A172 (cell line): ENCODE measurements around the gene F3. TPM values are rescaled to one million over a fixed set of nuclear protein-coding genes. Genes with fewer than 3 reads are reported as not detected.
A peak's percentile ranks its signal among the peaks of the same experiment; 100 is the strongest.

Source experiments
- DNase-seq: peaks from one replicate; pipeline ENCODE4 v3.0.0-alpha.2; 2015; ENCODE audit warnings: low spot score
- total RNA-seq: library from RNA; depleted of rRNA; stranded (reverse); fragments of >200 nt; shearing (Covaris generic); gene quantifications from 2 replicates; pipeline ENCODE4 v1.2.3, GENCODE V29; 2014

The F3 gene
- total RNA-seq, 1 experiment from 2014 or later, result 79.3 TPM

DNA sequence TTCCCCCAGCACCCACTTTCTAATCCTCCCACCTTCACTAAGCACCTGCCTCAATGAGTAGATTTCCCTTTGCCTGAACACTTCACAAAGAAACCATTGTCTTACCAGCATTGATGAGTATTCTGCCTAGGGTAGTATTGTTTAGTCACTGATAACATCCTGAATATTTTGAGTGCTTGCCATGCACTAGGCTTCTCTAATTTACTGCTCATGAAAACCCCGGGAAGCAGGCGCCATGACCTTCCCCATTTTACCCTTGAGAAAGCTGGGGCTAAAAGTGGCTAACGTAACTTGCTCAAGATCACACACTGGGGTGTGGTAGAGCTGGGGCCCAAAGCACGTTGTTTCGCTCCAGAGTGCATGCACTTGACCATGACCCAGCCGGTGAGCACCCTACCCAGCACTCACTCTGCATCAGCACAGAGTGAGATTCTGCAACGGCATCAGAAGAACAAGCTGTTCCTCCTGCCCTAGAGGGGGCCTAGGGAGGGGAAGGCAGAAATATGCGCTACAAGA is 10.6 kb upstream of the F3 start:
- DNase-seq, result no peak

GRCh38 chr1:94551449-94551848 is 9.9 kb upstream of the F3 start:
- no peak for DNase-seq

DNA sequence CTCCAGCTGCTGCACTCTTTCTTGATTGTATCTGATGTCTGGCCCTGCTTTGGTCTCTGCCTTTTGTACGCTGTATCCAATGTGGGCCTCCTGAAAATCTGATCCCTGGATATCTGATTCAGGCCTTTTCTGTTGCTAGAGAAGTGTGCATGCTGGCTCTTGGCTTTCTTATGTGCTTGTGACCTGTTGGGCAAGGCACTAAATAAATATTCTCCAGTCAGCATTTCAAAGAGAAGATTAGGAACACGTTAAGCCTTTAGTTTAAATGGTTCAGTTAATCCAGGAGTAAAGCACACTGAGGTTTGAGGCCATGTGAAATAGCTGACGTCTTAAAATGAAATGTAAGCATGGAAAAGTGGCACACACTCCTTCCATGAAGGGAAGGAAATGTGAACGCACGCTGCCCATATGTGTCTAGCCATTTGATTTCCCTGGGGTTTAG is 9.3 kb upstream of the F3 start:
- DNase-seq, result no peak

DNA sequence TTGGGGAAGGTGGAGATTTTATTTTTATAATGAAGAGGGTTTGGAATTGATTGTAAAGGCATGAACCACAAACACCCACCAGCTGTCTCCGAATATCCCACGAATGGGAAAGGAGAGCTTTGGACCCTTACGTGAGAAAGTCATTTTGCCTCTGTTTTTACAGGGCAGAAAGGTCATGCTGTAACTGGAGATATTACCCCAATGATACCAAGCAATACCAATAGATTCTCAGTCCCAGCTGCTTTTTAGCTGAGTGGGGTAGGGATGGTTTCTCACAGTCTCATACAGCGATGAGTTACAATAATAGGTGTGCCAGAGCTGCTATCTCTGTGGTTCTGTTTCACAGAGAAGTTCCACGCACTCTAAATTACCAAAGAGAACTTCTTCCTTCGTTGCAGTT is 8.8 kb upstream of the F3 start:
- no peak for DNase-seq

GRCh38 chr1:94549706-94550105 is 8.1 kb upstream of the F3 start:
- no peak for DNase-seq

DNA sequence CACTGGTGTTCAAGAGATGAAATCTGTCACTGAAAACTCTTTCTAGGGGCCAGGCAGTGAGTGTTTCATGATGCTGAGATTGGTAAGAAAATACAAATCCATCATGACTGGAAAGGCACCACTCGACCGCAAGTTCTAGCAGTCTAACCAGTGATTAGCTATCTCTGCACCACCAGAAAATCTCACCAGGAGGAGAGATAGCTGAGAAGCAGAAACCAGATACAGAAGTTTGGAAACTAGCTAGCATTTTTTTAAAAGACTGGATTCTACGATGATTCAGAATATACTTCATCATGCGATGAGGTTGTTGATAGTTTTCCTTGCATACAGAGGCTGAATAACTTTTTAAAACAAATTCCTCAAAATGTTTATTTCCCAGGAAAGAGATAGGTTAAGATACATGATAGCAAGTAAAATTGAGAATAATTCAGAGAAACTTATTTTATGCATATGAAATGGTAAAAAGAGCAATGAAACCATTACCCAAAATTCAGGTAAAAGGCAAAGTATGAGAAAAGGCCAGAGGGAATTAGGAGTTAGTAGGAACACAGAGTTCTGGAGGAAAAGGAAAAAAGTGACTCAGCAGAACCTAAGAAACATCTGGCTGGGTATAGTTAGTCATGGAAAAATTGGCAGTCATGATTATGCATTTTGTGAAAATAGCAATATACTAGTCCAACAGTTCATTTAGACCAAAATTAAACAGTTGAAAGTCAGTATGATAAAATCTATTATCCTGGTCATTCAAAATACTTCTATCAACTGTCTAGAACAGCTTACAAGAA is 3.3 kb upstream of the F3 start:
- peak; percentile 46 for DNase-seq

DNA sequence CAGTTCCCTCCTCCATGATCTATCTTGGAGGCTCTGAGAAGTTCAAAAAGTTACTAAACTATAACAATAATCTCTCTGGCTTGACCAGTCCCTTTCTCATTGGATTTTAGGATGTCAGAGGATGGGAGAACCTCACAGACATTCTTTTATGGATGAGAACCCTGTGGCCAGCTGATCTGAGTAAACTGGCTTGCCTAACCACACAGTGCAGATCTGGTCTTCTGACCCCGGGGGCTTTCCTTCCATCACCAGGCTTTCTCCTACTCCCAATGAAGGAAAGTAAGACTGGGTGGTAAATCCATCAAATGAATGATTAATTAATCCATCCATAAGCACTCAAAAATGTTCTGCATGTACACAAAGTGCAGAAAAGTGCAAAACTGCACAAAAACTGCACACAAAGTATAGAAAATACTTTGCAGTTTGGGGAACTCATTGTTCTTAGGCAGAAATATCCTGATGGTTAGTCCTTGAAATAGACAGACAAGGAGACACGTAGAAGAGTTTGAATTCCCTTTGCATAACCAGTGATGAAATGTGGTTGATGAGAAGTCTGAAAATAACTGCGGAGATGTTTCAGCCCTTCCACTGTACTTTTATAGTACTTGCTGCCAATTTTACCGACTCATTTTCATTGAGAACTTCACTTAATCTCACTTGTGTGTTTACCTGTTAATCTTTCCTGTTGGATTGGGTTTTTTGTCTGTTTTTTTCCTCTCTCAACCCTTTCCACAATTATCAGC is 2.5 kb upstream of the F3 start:
- DNase-seq, result no peak

DNA sequence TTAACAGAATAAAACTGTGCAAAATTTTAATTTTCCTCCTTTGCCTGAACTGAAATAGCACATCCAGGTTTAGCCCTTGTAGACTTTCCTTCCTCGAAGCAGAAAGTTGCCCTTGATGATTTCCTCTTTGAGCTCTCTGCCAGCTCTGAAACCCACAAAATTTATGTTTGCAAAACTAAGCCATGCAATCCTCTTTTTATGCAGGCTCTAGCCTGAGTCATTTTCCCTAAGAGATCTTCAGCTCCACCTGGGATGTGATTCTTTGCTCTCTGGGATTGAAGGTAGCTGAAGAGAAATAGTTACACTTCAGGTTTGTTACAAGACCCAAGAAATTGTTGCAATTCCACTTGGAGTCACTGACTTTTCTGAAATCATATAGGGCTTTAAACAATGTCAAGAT is 1.4 kb upstream of the F3 start:
- DNase-seq, result peak; percentile 56

DNA sequence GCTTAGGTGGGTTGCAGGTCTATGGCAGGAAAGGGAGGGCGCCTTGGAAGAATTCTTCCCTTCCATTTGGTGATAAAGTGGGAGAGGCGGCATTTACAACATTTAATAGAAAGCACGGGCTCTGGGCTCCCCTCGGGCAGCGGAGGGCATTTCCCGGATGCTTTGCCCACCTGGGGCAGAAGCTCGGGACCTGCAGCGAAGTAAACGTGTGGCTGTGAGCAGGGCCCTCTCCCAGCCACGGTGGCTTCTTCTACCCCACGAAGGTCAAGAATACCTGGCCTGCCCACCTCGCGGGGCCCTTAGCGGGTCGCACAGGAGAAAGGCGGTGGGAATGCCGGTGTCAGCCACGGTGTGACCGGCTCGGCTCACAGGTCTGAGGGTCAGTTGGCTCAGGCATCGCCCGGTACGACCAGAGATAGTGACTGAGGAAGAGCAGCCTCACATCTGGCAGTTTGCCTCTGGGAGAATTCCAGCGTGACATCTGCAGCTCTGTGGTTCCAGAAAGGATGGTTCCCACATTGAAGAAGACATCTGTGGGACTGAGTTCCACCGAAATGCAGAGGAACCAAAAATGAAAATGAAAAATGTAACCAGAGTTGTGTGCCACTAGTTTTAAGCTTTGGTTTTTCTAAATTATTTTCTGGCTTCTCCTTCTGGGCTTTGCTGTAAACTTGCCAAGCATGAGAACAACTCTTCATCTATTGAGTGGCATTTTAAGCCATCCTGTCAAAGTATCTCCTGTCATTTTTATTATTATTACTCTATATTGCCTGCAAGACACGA is 720 bp upstream of the F3 start:
- peak; percentile 41 for DNase-seq

GRCh38 chr1:94540440-94541245 is 916 bp downstream of the F3 start:
- no peak for DNase-seq

DNA sequence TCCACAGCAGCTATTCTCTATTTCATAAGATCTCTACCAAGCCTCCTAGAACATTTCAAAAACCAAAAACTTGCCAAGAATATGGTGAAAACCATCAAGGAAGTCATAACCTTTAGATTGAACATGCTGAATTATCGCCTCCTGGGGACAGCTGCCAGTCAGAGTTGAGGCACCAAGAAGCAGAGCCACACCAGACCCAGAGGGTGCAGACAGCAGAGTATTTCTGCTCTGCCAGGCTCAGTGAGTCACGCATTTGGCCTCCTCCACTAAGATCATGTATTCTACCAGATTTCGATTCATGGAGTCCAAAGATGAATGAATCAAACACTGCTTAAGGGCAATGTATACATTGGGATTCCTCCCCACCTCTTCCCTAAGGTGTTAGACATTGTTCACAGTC is 2.1 kb downstream of the F3 start:
- DNase-seq, result no peak

- DNase-seq, result no peak
These were observed 3.2 kb downstream of the F3 start for GRCh38 chr1:94538243-94538827.

- no peak for DNase-seq
These were observed 4.3 kb downstream of the F3 start for GRCh38 chr1:94537254-94537653.

DNA sequence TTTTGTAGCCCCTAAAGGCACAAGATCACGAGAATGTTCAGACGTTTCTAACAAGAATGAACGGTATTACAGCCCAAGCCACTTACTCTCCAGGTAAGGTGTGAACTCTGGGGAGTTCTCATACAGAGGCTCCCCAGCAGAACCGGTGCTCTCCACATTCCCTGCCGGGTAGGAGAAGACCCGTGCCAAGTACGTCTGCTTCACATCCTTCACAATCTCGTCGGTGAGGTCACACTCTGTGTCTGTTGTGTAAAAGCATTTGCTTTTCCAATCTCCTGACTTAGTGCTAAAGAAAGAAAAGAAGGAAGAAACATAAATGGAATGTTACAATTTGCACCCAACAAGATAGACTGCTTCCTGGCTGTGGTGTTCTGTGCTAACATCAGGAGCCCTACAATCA is 5.7 kb downstream of the F3 start:
- no peak for DNase-seq

DNA sequence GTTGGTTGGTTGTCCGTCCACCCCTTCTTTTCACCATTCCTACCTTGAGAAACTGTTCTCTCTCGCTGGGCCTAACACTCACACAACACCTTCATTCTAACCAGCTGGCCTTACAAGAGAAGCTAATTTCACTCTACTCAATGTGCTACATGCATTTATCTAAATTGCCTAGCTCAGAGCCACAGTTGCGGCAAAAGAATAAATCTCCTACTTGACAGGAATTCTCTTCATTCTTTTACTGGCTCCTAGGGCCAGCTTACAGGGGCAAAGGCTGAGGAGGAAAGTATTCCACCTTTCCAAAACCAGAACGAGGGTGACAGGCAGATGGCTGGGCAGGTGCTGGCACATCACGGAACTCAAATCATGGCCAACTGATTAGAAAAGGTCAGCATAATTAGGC is 6.5 kb downstream of the F3 start:
- no peak for DNase-seq

GRCh38 chr1:94532077-94532476 is 9.5 kb downstream of the F3 start:
- DNase-seq, result peak; percentile 60

DNA sequence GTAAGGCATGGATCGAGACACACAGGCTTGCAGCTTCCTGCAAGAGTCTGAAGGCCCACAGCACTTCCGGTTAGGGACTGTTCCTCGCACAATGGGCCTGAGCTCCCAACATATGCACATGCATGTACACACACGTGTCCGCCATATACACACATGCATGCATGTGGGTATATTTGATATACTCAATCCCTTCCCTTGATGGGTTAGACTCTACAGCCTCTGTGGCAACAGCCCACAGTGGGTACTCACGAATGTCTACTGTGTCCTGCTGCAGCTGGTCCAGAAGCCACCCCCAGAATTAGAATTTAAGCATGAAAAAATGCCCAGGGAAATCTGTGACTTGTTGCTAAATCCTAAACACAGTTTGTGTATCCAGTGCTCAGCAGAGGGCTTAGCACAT is 9.9 kb downstream of the F3 start:
- no peak for DNase-seq

GRCh38 chr1:94530373-94530878 is 11.1 kb downstream of the F3 start:
- DNase-seq, result no peak

DNA sequence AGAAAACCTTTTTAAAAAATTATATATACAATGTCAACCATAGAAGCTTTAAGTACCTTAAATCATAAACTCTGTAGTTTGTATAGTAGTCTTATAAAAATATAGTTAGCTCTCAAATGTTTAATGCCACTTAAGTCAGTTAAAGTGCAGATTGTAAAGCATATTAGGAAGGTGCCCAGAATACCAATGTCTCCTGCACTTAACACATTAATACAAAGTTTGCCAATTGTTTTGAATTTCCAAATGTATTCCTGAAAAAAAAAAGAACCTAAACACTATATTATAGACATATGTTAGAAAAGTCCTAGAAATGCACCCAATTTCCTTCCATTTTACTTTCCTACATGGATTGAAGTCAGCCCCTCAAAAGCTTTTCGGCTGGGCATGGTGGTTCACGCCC is 12.1 kb downstream of the F3 start:
- no peak for DNase-seq

DNA sequence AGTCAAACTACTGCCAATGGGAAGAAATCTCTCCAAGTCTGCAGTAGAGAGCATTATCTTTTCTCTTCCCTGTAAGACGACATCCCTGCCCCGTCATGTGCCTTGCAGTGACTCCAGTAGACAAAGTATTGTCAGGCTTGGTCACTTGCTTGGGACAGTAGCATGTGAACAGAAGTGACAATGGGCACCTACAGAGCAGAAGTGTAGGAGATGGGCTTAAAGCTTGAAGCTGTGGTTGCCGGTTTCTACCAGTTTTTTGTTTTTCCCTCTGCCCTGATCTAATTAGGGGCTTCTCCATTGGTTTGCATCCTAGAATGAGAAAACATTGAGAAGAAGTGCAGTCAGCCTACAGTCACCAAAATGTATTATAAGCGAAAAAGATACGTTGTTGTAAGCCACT is 12.7 kb downstream of the F3 start:
- DNase-seq, result no peak

GRCh38 chr1:94528299-94528698 is 13.3 kb downstream of the F3 start:
- DNase-seq, result no peak
